Gastrocnemius medialis (tissue), 4 donors: Measurements from ENCODE around the gene ZNF333. TPM values are rescaled to one million over a fixed set of nuclear protein-coding genes. Genes with fewer than 3 reads are reported as not detected.
"Not testable (repeated sequence)": the region's sequence is repeated elsewhere in the genome, so short reads cannot be mapped to it uniquely, and the experiment has no call there.

Experiments used
- ATAC-seq, 2 donors: fragments of 150-250 bp; one replicate each; pipeline ENCODE4 v1.9.1; 2016
- DNase-seq, 2 donors: peaks; one replicate each; pipeline ENCODE4 v3.0.0-alpha.2; 2019
- H3K27ac ChIP-seq, 4 donors: fragments of 200-600 bp; sonication (generic); 1 replicate in 1 of 4; 2 replicates in 3 of 4; pipeline ENCODE4 v1.5.1; 2016 to 2018; ENCODE audit warnings: mild to moderate bottlenecking in 2 of 4, moderate library complexity in 1 of 4
- H3K27me3 ChIP-seq, 3 donors: fragments of 200-600 bp; sonication (generic) in 2 of 3; 1 replicate in 1 of 3; 2 replicates in 2 of 3; pipeline versions ENCODE4 v1.5.1 to v1.6.0; 2016 to 2019; ENCODE audit warnings: mild to moderate bottlenecking in 1 of 3, moderate library complexity in 1 of 3
- H3K36me3 ChIP-seq, 2 donors: fragments of 200-600 bp; sonication (generic) in 1 of 2; one replicate each; pipeline ENCODE4 v1.5.1; 2017 to 2018
- H3K4me1 ChIP-seq, 2 donors: fragments of 200-600 bp; sonication (generic) in 1 of 2; one replicate each; pipeline ENCODE4 v1.5.1; 2016 to 2017; ENCODE audit warnings: mild to moderate bottlenecking in 2 of 2
- H3K4me3 ChIP-seq, 4 donors: fragments of 200-600 bp; sonication (generic) in 3 of 4; 1 replicate in 1 of 4; 2 replicates in 3 of 4; pipeline ENCODE4 v1.5.1; 2016 to 2019; ENCODE audit warnings: mild to moderate bottlenecking in 2 of 4
- H3K9me3 ChIP-seq, 3 donors: fragments of 200-600 bp; sonication (generic) in 2 of 3; 1 replicate in 1 of 3; 2 replicates in 2 of 3; pipeline ENCODE4 v1.5.1; 2016 to 2019
- POLR2A ChIP-seq, 2 donors: fragments of 450-650 bp; IDR thresholded peaks; one replicate each; pipeline ENCODE4 v1.6.1; 2017; ENCODE audit warnings: antibody characterized with exemption in 2 of 2, mild to moderate bottlenecking in 2 of 2, moderate library complexity in 2 of 2
- in situ Hi-C, 4 donors: fragments of 200-750 bp; cut with MboI; loops; one replicate each; pipeline versions ENCODE4 v1.15.0 to v1.8.0; 2017; ENCODE audit warnings: low sequenced_read_pairs in 4 of 4
- intact Hi-C: fragments of 100-400 bp; cut with DNase I; formaldehyde crosslinking; loops from one replicate; pipeline ENCODE4 v1.15.1; 2023; ENCODE audit warnings: low total_unique reads
- total RNA-seq, 4 donors: library from RNA; depleted of rRNA; stranded (reverse); fragments of >200 nt; gene quantifications; one replicate each; pipeline versions ENCODE4 v1.1.0 to v1.2.3, GENCODE V29; 2016
- TF ChIP-seq, protein P1 (sequence below), 5 experiments: fragments of 450-650 bp in 3 of 5; fragments of 200-600 bp in 2 of 5; sonication (generic) in 2 of 5; IDR thresholded peaks in 4 of 5; conservative IDR thresholded peaks in 1 of 5; 1 replicate in 4 of 5; 2 replicates in 1 of 5; pipeline ENCODE4 v1.5.1; 2016 to 2019; ENCODE audit warnings: antibody characterized with exemption in 5 of 5, mild to moderate bottlenecking in 3 of 5, moderate library complexity in 3 of 5

Gene ZNF333
- total RNA-seq, 4 donors from 2014 or later: 4.6 to 12.7 (median 10.3) TPM

DNA sequence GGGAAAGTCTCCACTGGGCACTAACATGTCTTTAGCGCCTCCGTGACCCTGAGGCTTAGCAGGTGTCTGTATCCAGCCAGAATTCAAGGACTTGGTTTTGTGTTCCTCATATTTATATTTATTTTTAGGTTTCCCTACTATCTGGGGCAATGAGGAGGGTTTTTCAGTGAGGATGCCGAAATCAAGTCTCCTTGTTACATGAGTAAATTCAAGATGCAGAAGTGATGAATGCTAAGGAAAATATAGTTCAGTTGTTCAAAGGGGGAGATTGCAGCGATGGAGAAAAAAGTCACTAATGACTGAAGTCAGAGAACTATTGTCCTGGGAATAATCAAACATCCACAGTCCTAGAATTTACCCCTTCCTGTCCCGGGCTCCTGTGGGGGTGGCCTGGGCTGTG lies 89.3 kb downstream of the ZNF333 start:
- intact Hi-C loops: no loop called here
- TF ChIP-seq POLR2A (IDR thresholded peaks at IDR 0.05): no peak
- TF ChIP-seq, protein P1, sequence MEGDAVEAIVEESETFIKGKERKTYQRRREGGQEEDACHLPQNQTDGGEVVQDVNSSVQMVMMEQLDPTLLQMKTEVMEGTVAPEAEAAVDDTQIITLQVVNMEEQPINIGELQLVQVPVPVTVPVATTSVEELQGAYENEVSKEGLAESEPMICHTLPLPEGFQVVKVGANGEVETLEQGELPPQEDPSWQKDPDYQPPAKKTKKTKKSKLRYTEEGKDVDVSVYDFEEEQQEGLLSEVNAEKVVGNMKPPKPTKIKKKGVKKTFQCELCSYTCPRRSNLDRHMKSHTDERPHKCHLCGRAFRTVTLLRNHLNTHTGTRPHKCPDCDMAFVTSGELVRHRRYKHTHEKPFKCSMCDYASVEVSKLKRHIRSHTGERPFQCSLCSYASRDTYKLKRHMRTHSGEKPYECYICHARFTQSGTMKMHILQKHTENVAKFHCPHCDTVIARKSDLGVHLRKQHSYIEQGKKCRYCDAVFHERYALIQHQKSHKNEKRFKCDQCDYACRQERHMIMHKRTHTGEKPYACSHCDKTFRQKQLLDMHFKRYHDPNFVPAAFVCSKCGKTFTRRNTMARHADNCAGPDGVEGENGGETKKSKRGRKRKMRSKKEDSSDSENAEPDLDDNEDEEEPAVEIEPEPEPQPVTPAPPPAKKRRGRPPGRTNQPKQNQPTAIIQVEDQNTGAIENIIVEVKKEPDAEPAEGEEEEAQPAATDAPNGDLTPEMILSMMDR (IDR thresholded peaks at IDR 0.05 in 4 of 5, conservative IDR thresholded peaks at IDR 0.05 in 1 of 5): no peak
- Histone ChIP-seq H3K27me3 (peaks cover 0 to 10% (median 3%) of the 10 kb centered on the region in 3 donors), H3K9me3 (no peaks in the 10 kb centered on the region), H3K4me1 (no peaks in the 10 kb centered on the region), H3K27ac (no peak overlapping the region), H3K36me3 (no peaks in the 10 kb centered on the region), H3K4me3 (no peak overlapping the region)
- ATAC-seq (no peak), DNase-seq (no peak)
- in situ Hi-C loops: no loop called here

DNA sequence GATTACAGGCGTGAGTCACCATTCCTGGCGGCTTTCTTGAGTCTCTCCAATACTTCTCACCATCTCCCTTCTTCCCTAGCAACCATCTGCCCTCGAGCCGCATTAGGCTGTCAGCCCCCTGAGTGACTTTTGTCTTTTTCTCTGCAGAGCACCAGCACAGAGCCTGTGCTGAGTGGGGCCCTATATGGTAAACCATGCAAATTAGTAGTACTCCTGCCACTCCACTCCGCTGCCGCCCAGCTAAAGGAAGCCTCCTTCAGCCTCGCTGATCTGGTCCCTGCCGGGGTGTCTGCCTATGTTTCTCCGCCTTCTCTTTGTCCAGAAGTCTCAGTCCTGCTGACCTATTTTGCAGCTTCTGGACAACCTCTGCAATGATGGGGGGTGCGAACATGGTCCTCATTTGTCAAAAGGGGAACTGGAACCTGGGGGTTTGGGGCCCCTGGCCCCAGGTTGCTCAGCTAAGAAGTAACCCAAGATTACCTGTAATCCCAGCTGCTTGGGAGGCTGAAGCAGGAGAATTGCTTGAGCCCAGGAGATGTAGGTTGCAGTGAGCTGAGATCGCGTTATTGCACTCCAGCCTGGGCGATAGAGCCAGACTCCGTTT lies 90.9 kb downstream of the ZNF333 start:
- intact Hi-C loops, in situ Hi-C loops, H3K27me3 ChIP-seq, H3K4me3 ChIP-seq, ATAC-seq, H3K27ac ChIP-seq, H3K9me3 ChIP-seq, H3K4me1 ChIP-seq, DNase-seq, H3K36me3 ChIP-seq: not testable (repeated sequence)

DNA sequence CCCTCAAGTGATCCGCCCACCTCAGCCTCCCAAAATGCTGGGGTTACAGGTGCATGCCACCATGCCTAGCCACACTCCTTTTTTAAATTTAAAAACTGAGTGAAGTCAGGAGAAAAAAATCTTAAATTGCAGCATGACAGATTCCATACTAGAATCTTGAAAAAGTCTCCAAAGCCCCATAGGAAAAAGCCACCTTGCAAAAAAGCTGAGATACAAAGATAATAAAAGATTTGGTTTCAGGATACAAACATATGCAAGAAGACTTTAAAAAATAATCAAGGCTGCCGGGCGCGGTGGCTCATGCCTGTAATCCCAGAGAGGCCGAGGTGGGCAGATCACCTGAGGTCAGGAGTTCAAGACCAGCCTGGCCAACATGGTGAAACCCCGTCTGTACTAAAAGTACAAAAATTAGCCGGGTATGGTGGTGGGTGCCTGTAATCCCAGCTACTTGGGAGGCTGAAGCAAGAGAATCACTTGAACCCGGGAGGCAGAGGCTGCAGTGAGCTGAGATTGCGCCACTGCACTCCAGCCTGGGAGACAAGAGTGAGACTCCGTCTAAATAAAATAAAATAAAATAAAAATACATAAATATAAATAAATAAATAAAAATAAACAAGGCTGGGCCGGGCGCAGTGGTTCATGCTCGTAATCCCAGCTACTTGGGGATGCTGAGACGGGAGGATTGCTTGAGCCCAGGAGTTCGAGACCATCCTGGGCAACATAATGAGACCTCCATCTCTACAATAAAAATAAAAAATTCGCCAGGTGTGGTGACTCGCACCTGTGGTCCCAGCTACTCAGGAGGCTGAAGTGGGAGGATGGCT lies 92.1 kb downstream of the ZNF333 start:
- ATAC-seq, H3K27me3 ChIP-seq, H3K36me3 ChIP-seq, H3K27ac ChIP-seq, in situ Hi-C loops, H3K4me1 ChIP-seq, DNase-seq, intact Hi-C loops, H3K4me3 ChIP-seq, H3K9me3 ChIP-seq: not testable (repeated sequence)

DNA sequence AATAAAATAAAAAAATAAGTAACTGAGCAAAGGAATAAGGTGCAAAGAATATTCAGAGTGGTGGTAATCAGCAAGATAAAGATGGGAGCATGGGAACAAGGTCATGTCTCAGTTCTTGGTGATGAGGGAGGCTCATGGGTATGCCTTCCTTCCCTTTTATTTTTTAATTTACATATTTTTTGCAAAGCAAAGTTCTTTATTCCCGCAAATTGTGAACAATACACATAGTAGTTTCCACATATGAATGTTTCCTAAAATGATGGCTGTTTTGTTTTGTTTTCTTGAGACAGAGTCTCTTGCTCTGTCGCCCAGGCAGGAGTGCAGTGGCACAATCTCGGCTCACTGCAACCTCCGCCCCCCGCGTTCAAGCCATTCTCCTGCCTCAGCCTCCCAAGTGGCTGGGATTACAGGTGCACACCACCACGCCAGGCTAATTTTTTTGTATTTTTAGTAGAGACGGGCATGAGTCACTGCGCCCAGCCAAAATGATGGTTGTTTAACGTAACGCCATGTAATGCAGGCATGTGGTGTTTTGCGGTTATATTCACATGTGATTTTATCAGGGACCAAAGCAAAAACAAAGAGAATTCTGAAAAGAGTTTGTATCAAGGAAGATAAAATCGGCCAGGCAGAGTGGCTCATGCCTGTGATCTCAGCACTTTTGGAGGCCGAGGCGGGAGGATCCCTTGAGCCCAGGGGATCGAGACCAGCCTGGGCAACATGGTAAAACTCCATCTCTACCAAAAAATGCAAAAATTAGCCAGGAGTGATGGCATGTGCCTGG lies 93.0 kb downstream of the ZNF333 start:
- ATAC-seq: no peak
- no peaks in the 10 kb centered on the region for H3K9me3 ChIP-seq
- H3K36me3 ChIP-seq: no peaks in the 10 kb centered on the region
- no peak overlapping the region for H3K27ac ChIP-seq
- intact Hi-C loops (no loop called here), in situ Hi-C loops (no loop called here)
- H3K4me3 ChIP-seq: no peak overlapping the region
- TF ChIP-seq, protein P1 (IDR thresholded peaks at IDR 0.05 in 4 of 5, conservative IDR thresholded peaks at IDR 0.05 in 1 of 5): no peak
- TF ChIP-seq POLR2A (IDR thresholded peaks at IDR 0.05): no peak
- no peaks in the 10 kb centered on the region for H3K4me1 ChIP-seq
- DNase-seq: no peak
- no peaks in the 10 kb centered on the region for H3K27me3 ChIP-seq

Other genes starting within 250 kb of the ZNF333 start
- gene PTGER1, start 214.7 kb upstream of the ZNF333 start, total RNA-seq: under 1 TPM in 1 of 4 donors, not detected in 3; 0.29 TPM
- gene GIPC1, start 193.9 kb upstream of the ZNF333 start, total RNA-seq: 10 to 100 TPM; 18.4 to 70.3 (median 54.7) TPM
- 10 to 100 TPM; 12.3 to 27.3 (median 16.6) TPM for gene DNAJB1, start 171.7 kb upstream of the ZNF333 start, total RNA-seq
- 100 to 1,000 TPM in 2 of 4 donors, 10 to 100 TPM in 2; 56.2 to 155 (median 113) TPM for gene TECR, start 160.5 kb upstream of the ZNF333 start, total RNA-seq
- 100 to 1,000 TPM; 344 to 756 (median 532) TPM for gene NDUFB7, start 118.0 kb upstream of the ZNF333 start, total RNA-seq
- not detected for gene CLEC17A, start 107.0 kb upstream of the ZNF333 start, total RNA-seq
- gene ADGRE3, start 15.2 kb upstream of the ZNF333 start, total RNA-seq: not detected
- under 1 TPM; 0.05 to 0.40 (median 0.23) TPM for gene ADGRE2, start 88.5 kb downstream of the ZNF333 start, total RNA-seq
- not detected for gene OR7A5, start 145.1 kb downstream of the ZNF333 start, total RNA-seq
- under 1 TPM; 0.02 to 0.05 (median 0.04) TPM for gene OR7C1, start 145.1 kb downstream of the ZNF333 start, total RNA-seq
- gene OR7A10, start 158.9 kb downstream of the ZNF333 start, total RNA-seq: not detected
- gene OR7A17, start 196.1 kb downstream of the ZNF333 start, total RNA-seq: not detected